Medulla oblongata (tissue), 1 donor: ENCODE data around the gene STX1A.

Source experiments
- DNase-seq: peaks from one replicate; pipeline ENCODE4 v3.0.0-alpha.2; 2015; ENCODE audit errors: extremely low spot score

Gene STX1A

GRCh38 chr7:73649576-73649975, 69.9 kb downstream of the STX1A start:
- no peak for DNase-seq
